GM21576 (cell line): ENCODE data around the gene SLC25A10.

Experiments
- ATAC-seq: cut with Tn5 transposase; IDR thresholded peaks from one replicate; pipeline ENCODE4 v1.9.1; 2021; ENCODE audit warnings: mild to moderate bottlenecking, moderate library complexity; ENCODE audit not compliant: unreplicated experiment

Gene SLC25A10

GRCh38 chr17:81686614-81687013 lies 25.5 kb upstream of the SLC25A10 start:
- no peak for ATAC-seq

- ATAC-seq, result no peak
Measured at GRCh38 chr17:81687770-81688541, 24.1 kb upstream of the SLC25A10 start.

DNA sequence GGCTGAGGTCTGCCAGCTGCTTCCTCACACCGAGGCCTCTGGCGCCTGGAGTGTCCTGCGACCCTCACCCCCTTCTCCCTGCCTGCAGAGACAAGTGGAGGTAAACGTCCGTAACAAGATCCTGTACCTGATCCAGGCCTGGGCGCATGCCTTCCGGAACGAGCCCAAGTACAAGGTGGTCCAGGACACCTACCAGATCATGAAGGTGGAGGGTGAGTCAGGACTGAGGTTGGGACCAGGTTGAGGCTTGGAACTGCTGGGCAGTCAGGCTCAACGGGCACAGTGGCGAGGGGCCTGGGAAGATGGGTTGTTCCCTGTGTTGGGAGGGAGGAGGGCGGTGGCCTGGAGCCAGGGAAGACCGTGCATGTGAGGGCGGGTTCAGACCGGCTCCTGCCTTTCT lies 23.5 kb upstream of the SLC25A10 start:
- no peak for ATAC-seq

DNA sequence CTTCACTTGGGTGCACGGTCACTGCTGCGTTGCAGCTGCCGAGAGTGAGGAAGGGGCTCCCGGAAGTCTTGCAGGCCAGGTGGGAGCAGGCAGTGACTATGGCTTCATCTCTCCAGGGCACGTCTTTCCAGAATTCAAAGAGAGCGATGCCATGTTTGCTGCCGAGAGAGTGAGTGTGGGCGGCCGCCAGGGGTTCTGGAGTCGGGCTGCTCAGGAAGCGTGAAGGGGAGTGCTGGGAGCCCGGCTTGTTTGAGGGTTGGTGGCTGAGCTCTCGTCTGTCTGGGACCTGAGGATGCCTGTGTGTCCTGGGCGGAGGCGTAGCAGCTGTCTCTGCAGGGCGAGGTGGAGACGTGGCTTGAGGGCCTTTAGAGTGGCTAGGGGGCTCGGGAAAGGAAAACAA lies 22.0 kb upstream of the SLC25A10 start:
- ATAC-seq, result no peak

GRCh38 chr17:81690549-81690948 lies 21.5 kb upstream of the SLC25A10 start:
- ATAC-seq, result no peak

- ATAC-seq, result no peak
Measured at GRCh38 chr17:81691196-81691595, 20.9 kb upstream of the SLC25A10 start.

- ATAC-seq, result no peak
Measured at GRCh38 chr17:81691608-81692007, 20.5 kb upstream of the SLC25A10 start.

GRCh38 chr17:81693509-81694210 lies 18.4 kb upstream of the SLC25A10 start:
- no peak for ATAC-seq

DNA sequence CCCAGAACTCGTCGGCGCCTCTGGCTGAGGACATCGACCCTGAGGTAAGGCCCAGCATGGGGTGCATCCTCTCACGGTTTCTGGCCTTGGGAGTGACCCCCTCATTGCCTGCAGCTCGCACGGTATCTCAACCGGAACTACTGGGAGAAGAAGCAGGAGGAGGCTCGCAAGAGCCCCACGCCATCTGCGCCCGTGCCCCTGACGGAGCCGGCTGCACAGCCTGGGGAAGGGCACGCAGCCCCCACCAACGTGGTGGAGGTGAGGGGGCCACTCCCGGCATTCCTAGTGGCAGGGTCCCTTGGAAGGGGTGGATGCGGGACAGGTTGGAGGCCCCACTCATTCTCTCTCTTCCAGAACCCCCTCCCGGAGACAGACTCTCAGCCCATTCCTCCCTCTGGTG lies 17.3 kb upstream of the SLC25A10 start:
- ATAC-seq, result no peak

DNA sequence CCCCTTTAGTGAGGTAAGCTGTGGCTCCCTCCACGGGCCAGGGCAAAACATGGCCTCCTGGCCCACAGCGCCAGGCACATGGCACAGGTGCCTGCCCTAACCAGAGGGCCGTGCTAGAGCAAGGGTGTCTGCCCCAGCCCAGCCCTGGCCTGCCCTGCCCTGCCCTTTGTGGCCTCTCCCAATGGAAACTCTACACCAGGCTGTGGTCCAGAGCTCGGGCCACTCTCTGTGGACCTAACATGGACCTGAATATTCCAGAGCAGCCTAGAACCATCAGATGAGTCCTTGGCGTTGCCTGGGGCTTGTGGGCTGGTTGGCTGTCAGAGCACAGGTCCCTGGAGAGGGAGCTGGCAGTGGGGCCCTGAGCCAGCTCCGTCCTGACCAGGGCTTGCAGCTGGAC lies 16.9 kb upstream of the SLC25A10 start:
- no peak for ATAC-seq

DNA sequence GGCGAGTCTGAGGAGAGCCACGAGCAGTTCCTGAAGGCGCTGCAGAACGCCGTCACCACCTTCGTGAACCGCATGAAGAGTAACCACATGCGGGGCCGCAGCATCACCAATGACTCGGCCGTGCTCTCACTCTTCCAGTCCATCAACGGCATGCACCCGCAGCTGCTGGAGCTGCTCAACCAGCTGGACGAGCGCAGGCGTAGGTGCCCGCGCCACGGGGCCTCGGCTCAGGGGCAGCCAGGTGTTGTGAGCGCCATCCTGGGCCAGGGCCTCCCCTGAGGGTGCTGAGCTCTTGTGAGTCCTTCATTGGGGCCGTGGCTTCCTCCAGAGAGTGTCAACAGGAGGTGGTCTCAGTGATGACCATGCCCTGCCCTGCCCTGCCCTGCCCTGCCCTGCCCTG lies 16.3 kb upstream of the SLC25A10 start:
- ATAC-seq, result no peak

DNA sequence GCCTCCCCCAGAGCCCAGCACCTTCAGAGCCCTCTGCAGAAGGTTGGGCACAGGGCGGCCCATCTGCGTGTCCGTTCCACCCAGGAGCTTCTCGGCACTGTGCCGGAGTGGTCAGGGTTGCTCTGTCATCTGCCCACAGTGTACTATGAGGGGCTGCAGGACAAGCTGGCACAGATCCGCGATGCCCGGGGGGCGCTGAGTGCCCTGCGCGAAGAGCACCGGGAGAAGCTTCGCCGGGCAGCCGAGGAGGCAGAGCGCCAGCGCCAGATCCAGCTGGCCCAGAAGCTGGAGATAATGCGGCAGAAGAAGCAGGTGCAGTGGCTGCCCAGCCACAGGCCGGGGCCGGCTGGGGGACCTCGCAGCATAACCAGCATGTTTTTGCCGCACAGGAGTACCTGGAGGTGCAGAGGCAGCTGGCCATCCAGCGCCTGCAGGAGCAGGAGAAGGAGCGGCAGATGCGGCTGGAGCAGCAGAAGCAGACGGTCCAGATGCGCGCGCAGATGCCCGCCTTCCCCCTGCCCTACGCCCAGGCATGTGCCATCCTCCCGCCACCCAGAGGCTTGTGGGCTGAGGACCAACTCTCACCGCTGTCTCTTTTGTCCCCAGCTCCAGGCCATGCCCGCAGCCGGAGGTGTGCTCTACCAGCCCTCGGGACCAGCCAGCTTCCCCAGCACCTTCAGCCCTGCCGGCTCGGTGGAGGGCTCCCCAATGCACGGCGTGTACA lies 15.7 kb upstream of the SLC25A10 start:
- ATAC-seq, result no peak

DNA sequence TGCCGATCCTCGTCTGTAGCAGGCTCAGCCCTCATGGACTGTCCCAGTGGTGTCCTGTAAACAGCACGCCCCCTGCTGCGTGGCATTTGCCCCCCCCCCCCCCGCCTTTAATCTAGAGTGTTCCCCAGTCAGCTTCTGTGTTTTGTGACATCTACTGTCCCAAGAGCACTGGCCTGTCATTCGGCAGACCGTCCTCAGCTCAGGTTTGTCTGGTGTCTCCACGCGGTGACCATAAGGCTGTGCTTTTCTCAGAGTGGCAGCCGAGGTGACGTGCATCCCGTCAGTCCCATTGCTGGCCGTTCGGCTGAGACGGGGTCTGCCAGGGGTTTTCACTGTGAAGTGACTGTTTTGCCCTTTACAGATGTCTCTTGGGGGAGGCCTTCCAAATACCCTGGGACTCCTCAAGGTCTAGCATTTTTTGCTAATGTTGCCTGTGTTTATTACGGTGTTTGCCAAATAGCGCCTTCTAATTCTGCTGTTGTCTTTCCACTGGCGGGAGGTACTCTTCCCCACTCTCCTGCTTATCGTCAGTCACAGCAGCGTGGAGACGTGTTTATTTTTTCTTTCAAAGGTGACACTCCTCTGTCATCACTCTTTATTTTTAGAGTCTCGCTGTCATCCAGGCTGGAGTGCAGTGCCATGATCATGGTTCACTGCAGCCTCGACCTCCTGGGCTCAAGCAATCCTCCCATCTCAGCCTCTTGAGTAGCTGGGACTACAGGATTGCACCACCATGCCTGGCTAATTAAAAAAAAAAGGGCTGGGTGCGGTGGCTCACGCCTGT lies 14.6 kb upstream of the SLC25A10 start:
- no peak for ATAC-seq

GRCh38 chr17:81700353-81701287 lies 11.5 kb upstream of the SLC25A10 start:
- ATAC-seq, result no peak

DNA sequence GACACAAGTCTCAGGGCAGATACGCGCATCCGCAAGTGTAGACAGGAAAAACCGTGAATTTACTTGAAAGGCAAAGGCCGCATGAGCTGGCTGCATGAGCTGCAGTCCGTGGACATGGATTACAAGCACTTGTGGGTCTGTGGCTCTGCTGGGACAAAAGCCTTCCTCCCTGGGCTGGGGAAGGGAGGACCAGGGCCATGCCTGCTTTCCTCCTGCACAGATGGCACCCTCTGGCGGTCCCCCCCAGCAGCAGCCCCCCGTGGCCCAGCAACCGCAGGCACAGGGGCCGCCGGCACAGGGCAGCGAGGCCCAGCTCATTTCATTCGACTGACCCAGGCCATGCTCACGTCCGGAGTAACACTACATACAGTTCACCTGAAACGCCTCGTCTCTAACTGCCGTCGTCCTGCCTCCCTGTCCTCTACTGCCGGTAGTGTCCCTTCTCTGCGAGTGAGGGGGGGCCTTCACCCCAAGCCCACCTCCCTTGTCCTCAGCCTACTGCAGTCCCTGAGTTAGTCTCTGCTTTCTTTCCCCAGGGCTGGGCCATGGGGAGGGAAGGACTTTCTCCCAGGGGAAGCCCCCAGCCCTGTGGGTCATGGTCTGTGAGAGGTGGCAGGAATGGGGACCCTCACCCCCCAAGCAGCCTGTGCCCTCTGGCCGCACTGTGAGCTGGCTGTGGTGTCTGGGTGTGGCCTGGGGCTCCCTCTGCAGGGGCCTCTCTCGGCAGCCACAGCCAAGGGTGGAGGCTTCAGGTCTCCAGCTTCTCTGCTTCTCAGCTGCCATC lies 10.6 kb upstream of the SLC25A10 start:
- ATAC-seq, result no peak

GRCh38 chr17:81702934-81703746 lies 8.9 kb upstream of the SLC25A10 start, which contains the start of gene MRPL12:
Gene MRPL12, plus strand, starts transcription at chr17:81703367. Its CDS starts 135 bp downstream, at chr17:81703502.
- ATAC-seq, result peak; percentile 69

- no peak for ATAC-seq
Measured at GRCh38 chr17:81703747-81704654, 8.1 kb upstream of the SLC25A10 start.
